HepG2 (cell line): ENCODE measurements around the gene SCP2.
"Not testable (repeated sequence)": the region's sequence is repeated elsewhere in the genome, so short reads cannot be mapped to it uniquely, and the experiment has no call there.

Source experiments
- ARNTL ChIP-seq: sonication (generic); formaldehyde crosslinking; IDR thresholded peaks from 2 replicates; pipeline ENCODE4 v1.4.0; 2020; ENCODE audit warnings: mild to moderate bottlenecking, missing genetic modification reagents
- EZH2 ChIP-seq: conservative IDR thresholded peaks from 2 replicates; pipeline ENCODE4 v1.6.1; 2012; ENCODE audit warnings: mild to moderate bottlenecking, low read depth, low read length, moderate library complexity
- FLYWCH1 ChIP-seq: sonication (generic); formaldehyde crosslinking; IDR thresholded peaks from 2 replicates; pipeline ENCODE4 v1.8.1; 2023; ENCODE audit warnings: mild to moderate bottlenecking, missing genetic modification reagents
- FOXA1 ChIP-seq, 2 experiments: fragments of 450-650 bp in 1 of 2; sonication (generic) in 1 of 2; formaldehyde crosslinking in 1 of 2; IDR thresholded peaks; 2 replicates each; pipeline versions ENCODE4 v1.4.0 to v1.6.1; 2016 to 2020; ENCODE audit warnings: missing genetic modification reagents in 1 of 2
- JUN ChIP-seq: sonication (generic); formaldehyde crosslinking; IDR thresholded peaks from 2 replicates; pipeline ENCODE4 v1.4.0; 2020; ENCODE audit warnings: mild to moderate bottlenecking, missing genetic modification reagents
- JUND ChIP-seq: sonication (generic); formaldehyde crosslinking; IDR thresholded peaks from 2 replicates; pipeline ENCODE4 v1.8.0; 2022; ENCODE audit warnings: mild to moderate bottlenecking, missing genetic modification reagents
- POLR2A ChIP-seq, 2 experiments: IDR thresholded peaks; 2 replicates each; pipeline ENCODE4 v1.6.1; 2011; ENCODE audit warnings: low read depth in 2 of 2, low read length in 2 of 2, mild to moderate bottlenecking in 1 of 2, moderate library complexity in 1 of 2; ENCODE audit not compliant: insufficient read depth in 1 of 2
- POLR2G ChIP-seq: fragments of 200-400 bp; formaldehyde crosslinking; IDR thresholded peaks from 2 replicates; pipeline ENCODE4 v1.6.1; 2018; ENCODE audit warnings: mild to moderate bottlenecking, low read depth, low read length, moderate library complexity
- REL ChIP-seq: sonication (generic); formaldehyde crosslinking; conservative IDR thresholded peaks from 2 replicates; pipeline ENCODE4 v1.8.0; 2022; ENCODE audit warnings: mild to moderate bottlenecking, missing genetic modification reagents, moderate library complexity
- SCMH1 ChIP-seq: sonication (generic); formaldehyde crosslinking; IDR thresholded peaks from 2 replicates; pipeline ENCODE4 v1.9.0; 2021; ENCODE audit warnings: missing genetic modification reagents, mild to moderate bottlenecking, borderline replicate concordance
- TOE1 ChIP-seq: sonication (generic); formaldehyde crosslinking; IDR thresholded peaks from 2 replicates; pipeline ENCODE4 v1.4.0; 2020; ENCODE audit warnings: mild to moderate bottlenecking, missing genetic modification reagents
- ZHX2 ChIP-seq, 2 experiments: sonication (generic) in 1 of 2; formaldehyde crosslinking in 1 of 2; IDR thresholded peaks; 2 replicates each; pipeline versions ENCODE4 v1.6.1 to v1.9.0; 2014 to 2022; ENCODE audit warnings: antibody characterized with exemption in 1 of 2, borderline replicate concordance in 1 of 2, inconsistent platforms in 1 of 2, low read depth in 1 of 2, missing genetic modification reagents in 1 of 2
- TF ChIP-seq, protein P1 (sequence below): sonication (generic); formaldehyde crosslinking; IDR thresholded peaks from 2 replicates; pipeline ENCODE4 v1.5.0; 2020; ENCODE audit warnings: mild to moderate bottlenecking, missing genetic modification reagents, moderate library complexity
- TF ChIP-seq, protein P2 (sequence below): sonication (generic); formaldehyde crosslinking; IDR thresholded peaks from 2 replicates; pipeline ENCODE4 v1.5.0; 2020; ENCODE audit warnings: missing genetic modification reagents

GRCh38 chr1:52949602-52950001, 22.5 kb downstream of the SCP2 start:
- TF ChIP-seq JUND; TOE1 (CRISPR knock-in tag); EZH2; JUN (CRISPR knock-in tag); POLR2G; REL (CRISPR knock-in tag); FLYWCH1; FOXA1 (IDR thresholded peaks at IDR 0.05); FOXA1 (CRISPR knock-in tag; IDR thresholded peaks at IDR 0.05); ZHX2 (IDR thresholded peaks at IDR 0.05; ENCODE audit: low read depth); ZHX2 (CRISPR knock-in tag; IDR thresholded peaks at IDR 0.05; ENCODE audit: borderline replicate concordance); SCMH1 (CRISPR knock-in tag); POLR2A (IDR thresholded peaks at IDR 0.05; ENCODE audit: insufficient read depth in 1 of 2, low read depth in 2 of 2, low read length in 2 of 2); ARNTL (CRISPR knock-in tag): not testable (repeated sequence)
- TF ChIP-seq, protein P1, sequence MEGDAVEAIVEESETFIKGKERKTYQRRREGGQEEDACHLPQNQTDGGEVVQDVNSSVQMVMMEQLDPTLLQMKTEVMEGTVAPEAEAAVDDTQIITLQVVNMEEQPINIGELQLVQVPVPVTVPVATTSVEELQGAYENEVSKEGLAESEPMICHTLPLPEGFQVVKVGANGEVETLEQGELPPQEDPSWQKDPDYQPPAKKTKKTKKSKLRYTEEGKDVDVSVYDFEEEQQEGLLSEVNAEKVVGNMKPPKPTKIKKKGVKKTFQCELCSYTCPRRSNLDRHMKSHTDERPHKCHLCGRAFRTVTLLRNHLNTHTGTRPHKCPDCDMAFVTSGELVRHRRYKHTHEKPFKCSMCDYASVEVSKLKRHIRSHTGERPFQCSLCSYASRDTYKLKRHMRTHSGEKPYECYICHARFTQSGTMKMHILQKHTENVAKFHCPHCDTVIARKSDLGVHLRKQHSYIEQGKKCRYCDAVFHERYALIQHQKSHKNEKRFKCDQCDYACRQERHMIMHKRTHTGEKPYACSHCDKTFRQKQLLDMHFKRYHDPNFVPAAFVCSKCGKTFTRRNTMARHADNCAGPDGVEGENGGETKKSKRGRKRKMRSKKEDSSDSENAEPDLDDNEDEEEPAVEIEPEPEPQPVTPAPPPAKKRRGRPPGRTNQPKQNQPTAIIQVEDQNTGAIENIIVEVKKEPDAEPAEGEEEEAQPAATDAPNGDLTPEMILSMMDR (CRISPR knock-in tag): not testable (repeated sequence)
- TF ChIP-seq, protein P2, sequence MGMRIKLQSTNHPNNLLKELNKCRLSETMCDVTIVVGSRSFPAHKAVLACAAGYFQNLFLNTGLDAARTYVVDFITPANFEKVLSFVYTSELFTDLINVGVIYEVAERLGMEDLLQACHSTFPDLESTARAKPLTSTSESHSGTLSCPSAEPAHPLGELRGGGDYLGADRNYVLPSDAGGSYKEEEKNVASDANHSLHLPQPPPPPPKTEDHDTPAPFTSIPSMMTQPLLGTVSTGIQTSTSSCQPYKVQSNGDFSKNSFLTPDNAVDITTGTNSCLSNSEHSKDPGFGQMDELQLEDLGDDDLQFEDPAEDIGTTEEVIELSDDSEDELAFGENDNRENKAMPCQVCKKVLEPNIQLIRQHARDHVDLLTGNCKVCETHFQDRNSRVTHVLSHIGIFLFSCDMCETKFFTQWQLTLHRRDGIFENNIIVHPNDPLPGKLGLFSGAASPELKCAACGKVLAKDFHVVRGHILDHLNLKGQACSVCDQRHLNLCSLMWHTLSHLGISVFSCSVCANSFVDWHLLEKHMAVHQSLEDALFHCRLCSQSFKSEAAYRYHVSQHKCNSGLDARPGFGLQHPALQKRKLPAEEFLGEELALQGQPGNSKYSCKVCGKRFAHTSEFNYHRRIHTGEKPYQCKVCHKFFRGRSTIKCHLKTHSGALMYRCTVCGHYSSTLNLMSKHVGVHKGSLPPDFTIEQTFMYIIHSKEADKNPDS (CRISPR knock-in tag): not testable (repeated sequence)
